HG02588 (cell line): ENCODE measurements around the gene TENM3.

ENCODE experiments used
- ATAC-seq: cut with Tn5 transposase; IDR thresholded peaks from one replicate; pipeline ENCODE4 v1.9.1; 2021; ENCODE audit warnings: mild to moderate bottlenecking, moderate library complexity; ENCODE audit not compliant: unreplicated experiment

Gene TENM3

DNA sequence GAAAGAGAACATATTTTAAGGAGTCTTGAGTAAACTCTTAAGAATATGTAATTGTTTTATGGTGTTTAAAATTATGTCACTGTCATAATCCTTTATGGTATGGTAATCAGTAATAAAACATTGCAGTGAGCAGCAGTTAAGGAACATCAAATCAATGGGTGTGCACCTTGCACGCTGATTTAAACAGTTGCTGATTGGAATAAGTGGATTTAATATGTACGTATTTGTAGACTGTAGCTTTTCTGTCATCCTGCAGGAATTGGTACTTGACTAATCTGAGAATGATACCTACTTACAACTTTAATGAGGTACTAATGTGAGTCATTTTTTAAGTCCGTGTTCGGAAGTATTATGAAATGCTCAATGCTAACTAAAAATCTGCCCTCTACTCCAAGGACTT lies 461.7 kb downstream of the TENM3 start:
- ATAC-seq = no peak

DNA sequence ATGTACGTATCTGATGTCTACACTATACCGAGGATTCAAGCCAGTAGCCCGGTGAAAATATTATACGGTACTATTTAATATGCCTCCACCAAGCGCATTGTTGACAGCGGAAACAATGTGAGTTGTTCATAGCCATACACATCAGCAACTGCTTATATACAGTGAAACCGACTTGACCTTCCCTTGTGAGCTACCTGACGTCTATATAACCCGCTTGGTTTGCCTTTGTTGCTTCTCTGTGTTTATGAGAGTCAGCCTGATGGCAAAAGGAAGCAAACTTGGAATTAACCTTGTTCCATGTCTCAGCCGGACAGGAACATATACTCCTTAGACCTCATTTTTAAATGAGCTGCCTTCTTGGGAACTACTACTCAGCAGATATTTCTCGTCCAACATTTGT lies 462.2 kb downstream of the TENM3 start:
- no peak for ATAC-seq

DNA sequence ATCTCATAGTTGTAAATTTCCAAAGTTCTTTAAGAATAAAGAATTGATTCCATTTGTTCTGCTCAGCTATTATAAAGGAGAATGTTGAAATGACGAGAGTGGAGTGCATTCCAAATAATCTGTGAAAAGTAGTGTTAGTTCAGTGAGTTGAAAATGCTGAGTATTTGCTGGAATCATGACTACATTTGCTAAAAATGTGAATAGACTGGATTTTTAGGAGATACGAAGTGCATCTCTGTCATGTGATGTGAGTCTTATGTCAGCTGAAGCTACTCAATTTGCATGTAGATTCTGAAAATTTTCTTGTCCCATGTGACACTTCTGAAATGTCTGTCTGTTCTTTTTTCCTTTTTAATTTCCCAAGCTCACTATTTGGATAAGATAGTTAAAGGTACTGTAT lies 468.0 kb downstream of the TENM3 start:
- ATAC-seq = no peak

DNA sequence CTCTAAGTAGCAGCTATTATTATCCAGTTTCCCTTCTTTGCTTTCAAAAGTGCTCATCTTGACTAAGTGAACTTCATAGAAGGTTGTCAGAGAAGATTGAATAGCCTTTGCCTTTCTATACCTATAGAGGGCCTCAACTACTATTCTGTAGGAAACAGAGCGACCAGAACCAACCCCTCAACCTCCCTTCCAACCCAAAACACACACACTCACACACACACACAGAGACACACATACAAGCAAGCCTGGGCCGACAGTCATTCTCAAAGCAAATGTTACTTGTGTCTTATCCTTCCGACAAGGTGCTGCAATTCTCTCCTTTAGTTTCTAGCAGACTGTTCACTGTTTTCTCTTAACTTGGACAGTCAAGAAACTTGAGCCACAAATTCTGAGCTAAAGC lies 472.3 kb downstream of the TENM3 start:
- no peak for ATAC-seq

DNA sequence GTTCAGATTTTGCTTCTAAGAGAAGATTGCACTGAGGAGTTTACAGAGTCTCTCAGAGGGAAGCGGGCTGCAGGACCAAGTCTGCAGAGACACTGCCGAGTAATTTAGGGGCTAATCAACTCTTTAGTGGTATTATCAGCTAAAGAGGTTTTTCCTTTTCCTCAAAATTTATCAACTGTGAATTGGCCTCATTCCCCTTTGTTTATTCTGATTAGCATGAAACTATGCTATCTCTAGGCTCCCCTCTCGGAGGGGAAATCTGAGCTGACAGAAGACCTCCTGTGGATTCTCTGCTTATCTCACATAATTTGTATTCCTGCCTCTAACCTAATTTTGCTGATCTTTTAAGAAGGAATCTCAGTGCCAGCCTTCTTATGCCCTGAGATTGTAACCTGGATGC lies 473.0 kb downstream of the TENM3 start:
- no peak for ATAC-seq

DNA sequence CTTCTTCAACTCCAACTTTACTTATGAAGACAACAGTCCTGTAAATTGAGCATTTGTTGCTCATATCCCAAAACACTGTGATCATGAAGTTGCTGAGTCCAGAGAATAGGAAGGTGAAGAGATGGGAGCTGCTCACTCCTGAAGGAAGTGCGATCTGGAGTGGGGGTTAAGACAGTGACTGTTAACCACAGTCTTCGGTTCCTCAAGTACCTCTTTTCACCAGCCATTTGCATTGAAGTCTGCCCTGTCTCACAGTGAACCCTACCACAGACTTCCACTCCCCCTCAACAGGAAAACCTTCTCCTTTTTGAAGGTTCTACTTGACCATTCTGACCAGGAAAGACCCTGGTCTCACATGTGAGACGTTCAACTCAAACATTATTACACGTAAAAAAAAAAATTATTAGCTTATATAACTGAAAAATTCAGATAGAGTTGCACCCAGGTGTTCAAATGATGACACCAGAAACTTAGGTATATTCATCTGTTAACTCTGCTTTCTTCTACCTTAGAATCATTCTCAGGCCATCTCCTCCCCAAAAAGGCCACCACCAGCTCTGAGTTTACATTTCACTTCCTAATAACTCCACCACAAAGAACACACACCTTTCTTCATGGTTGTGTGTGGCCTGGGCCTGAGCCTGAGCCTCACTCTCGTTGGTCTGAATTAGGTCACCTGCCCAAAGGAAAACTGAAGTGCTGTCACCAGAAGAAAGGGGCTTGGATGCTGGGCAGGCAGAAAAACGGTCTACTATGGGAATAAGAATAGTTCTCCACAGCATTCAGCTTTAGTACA lies 474.8 kb downstream of the TENM3 start:
- peak; percentile 62 for ATAC-seq

DNA sequence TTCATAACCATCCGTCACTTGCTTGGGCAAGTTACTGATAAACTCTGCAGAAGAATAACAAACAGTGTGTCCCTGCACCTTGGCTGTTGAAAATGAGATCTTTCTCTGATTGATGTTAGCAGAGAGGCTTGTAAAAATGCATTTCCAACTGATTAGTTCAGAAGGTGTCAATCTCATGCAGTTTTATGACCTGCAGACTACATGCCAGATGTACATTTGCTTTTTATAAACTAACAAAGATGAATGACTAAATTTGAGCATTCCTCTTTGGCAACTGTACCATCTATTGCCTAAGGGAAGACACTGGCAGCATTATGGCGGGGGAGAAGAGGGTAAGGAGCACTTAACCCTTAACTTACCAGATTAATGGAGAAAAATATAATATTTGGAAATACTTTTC lies 481.2 kb downstream of the TENM3 start:
- ATAC-seq = no peak

DNA sequence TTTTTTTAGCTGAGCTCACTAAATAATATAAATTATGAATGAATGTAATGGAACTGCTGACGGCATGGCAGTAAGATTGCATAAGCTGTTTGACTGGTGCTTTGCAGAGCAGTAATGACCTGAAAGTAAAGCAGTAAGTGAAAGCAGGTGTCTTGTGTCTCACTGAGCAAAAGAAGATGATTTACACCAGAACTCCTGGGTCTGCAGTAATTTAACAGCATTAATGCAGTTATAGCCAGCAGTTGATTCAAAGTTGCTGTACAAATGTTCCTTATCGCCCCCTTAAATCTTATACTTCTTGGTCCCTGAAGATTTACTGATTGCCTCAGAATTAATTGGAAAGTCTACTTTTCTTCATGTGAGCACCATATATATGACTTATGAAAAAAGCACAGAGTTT lies 486.3 kb downstream of the TENM3 start:
- no peak for ATAC-seq

DNA sequence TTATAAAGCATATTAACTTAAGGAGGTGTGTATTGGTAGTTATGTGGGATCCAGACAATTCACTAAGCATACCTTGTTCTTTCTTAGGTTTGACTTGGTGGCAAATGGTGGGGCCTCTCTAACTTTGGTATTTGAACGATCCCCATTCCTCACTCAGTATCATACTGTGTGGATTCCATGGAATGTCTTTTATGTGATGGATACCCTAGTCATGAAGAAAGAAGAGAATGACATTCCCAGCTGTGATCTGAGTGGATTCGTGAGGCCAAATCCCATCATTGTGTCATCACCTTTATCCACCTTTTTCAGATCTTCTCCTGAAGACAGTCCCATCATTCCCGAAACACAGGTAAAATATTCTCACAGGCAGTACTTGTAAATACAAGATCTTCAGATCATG lies 487.6 kb downstream of the TENM3 start:
- ATAC-seq = no peak

DNA sequence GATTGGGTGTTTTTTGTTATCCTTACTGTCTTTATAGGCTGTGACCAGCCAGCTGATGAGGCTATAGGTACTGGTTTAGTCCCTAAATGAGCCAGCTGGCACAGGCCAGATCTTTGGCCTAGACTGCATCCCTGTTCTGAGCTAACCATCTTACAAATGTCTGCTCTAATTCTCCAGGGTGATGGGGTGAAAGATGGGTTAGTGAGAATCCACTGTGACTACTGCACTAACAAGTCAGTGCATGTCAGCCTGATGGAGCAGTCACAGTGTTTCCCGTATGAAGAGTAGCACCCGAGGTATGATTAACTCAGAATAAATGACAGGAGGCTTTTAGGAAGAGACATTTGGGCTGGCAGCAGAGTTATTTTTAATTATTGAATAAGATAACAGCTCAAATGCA lies 493.0 kb downstream of the TENM3 start:
- ATAC-seq = no peak

DNA sequence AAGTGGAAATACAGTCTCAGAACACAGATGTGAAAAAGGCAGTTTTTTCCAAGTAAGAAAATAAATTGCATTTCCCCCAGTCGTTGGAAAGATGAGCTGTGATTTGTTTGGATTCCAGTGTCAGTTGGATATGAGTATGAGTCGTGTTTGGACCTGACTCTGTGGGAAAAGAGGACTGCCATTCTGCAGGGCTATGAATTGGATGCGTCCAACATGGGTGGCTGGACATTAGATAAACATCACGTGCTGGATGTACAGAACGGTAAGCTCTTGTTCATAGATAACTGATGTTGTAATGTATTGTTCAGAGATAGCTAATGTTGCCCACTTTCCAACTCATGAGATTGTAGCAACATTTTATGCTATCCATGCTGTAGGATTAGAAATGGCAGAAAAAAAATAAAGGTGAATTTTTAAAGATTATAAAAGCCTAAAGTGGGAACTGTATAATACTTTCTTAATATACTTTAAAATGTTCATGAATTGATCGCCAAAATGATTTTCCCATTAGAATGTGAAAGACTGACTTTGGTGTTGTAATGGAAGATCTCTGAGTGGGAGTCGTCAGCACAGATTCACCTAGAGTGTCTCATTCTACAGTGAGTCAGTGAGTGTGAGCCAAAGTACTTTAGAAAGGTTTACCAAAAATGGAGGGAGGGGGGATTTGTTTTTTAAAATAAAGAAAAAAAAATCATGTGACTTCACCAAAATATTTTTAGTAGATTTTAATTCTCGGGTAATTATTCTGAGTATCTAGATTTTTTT lies 495.3 kb downstream of the TENM3 start:
- no peak for ATAC-seq

DNA sequence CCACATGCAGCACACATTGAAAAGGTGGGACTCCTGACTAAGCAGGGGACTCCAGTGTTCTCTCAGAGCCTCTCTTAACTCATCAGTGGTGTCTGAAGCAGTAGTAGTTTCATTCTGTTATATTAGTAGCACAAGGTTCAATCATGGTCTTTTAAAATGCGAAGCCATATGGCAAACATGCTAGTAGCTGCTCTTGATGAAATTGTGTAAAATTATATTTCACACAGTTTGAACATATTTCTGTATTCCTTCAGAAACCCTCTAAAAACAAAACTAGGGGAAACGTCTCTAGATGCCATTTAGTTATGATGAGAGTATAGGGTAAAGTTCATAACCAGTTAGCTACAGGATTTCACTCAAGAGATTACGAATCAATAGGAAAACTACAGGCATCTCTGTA lies 497.1 kb downstream of the TENM3 start:
- ATAC-seq = no peak

DNA sequence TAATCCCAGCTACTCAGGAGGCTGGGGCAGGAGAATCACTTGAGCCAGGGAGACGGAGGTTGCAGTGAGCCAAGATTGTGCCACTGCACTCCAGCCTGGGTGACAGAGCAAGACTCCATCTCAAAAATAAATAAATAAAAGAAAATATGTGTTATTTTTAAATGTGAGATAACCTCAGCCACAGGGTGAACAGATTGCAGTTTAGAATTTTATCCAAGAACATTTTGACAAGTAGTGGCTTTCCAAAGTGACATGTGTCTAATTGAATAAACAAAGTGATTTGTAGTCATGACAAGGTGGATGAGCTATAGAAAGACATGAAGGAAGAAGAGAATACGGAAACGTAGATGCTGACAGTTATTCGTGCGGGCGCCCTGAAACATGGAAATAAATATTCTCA lies 497.9 kb downstream of the TENM3 start:
- no peak for ATAC-seq

DNA sequence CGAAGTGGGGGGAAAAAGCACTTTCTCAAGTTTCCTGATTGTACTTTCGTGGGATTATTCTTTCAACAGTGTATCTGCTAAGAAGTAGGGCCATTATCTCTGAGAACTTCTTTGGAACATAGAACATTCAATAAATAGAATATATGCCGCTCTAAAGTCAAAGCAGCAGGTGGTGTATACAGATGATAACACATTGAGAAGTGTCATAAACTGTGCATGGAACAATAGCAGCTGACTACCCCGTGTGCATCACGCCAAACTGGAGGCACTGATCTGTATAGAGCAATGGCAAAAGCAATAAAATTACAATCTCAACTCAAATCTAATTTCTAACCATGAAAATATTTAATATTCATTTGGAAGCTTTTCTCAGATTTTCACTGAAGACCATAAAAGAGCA lies 498.7 kb downstream of the TENM3 start:
- no peak for ATAC-seq

DNA sequence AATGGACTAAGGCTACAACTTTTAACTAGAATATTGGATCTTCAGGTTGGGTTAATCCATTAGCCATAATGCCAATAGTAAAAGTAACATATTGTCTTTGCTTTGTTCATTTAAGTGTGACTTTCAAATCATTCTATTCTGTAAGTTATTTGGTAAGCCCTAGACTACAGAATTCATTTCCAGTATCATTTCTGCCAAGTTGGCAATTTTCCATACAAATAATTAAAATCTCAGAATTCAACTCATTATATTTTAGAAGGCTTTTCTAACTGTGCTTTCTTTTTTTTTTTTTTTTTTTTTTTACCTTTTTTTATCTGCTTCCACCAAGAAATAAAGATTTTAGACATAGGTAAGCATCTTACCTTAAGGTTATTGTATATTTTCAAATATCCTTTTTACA lies 500.6 kb downstream of the TENM3 start:
- no peak for ATAC-seq

DNA sequence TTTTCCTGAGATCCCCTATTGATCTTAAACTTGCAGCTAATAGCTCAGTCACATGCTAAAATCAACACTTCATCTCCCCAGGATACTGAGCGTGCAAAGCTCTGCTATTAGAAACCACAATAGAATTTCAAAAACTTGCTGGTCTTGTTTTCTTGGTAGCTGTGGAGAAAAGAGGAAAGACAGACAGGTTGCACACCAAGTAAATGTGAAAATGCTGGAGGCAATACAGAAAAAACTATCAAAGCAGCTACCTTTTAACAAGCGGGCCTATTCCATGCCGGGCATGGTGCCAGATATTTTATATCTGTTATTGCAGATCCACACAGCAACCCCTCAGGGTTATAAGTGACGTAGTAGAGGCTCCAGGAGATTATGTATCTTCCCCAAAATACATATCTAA lies 502.0 kb downstream of the TENM3 start:
- ATAC-seq = no peak

DNA sequence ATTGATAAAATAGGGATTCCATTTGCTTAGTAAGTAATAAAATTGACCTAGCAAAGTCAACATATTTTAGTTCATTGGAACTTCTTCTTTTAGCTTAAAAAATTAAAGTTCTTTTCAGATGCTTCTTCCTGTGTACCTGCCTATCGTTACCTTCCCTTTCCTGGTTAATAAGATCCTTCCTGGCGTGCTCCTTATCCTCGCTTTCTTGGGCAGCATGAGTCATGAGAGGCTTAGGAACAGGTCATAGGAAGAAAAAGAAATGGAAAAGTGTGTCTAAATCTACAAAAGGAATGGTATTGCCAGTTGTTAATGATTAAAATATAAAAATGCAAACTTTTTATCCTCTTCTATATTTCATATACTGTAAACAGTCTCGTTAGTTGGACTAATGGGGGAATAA lies 503.7 kb downstream of the TENM3 start:
- no peak for ATAC-seq

DNA sequence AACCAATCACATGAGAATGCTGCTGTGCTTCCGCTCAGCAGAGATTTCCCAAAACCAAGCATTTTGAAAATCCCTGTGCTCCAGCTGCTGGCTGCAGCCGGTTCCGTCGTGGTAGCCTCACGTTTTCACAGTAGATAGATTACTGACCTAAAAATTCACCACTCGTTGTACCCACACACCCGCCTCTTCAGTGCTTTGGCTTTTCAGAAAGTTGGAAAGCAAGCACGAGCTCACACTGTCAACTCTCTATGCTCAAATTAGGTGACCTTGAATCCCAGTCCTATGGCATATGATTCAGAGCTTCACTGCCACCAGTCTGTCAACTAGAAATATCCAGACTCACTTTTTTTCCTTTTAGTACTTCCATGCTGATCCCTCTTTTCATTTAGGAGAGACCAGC lies 505.1 kb downstream of the TENM3 start:
- ATAC-seq = no peak

DNA sequence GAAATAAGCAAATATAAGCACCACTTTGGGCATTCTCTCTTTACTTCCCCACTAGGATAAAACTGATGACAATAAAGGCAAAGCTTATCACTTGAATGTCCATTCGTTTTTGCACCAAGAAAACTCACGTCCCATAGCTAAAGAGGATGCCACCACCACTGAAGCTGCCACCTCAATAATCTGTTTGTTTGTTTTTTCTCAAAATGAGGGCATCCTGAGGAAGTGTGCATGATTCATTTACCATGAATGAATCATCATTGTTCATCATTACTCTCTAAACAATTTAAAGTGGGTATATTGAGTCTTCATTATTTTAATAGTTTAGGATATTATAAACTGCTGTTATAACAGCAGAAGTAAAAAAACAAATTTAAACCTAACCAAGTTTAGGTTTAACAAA lies 505.7 kb downstream of the TENM3 start:
- no peak for ATAC-seq

DNA sequence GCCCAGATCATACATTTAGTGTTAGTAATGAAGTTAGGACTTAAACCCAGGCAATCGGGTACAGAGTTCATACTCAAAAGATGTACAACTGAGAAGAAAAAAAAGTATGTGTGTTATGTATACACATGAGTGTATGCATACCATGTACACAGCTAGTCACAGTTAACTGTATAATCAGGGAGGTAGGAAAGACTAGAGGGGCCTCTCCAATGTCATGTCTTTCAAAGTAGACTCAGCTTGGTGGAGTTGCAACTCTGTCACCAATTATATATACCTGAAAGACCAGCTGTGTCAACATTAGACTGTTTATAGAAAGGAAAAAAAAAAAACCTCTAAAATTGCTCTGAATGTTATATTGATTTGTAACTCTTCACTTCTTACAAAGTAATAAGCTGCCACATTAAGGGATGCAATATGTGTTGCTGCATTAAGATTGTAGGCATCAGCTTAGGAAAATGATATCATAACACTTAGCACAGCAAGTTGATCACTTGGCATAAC lies 506.5 kb downstream of the TENM3 start:
- ATAC-seq = no peak

DNA sequence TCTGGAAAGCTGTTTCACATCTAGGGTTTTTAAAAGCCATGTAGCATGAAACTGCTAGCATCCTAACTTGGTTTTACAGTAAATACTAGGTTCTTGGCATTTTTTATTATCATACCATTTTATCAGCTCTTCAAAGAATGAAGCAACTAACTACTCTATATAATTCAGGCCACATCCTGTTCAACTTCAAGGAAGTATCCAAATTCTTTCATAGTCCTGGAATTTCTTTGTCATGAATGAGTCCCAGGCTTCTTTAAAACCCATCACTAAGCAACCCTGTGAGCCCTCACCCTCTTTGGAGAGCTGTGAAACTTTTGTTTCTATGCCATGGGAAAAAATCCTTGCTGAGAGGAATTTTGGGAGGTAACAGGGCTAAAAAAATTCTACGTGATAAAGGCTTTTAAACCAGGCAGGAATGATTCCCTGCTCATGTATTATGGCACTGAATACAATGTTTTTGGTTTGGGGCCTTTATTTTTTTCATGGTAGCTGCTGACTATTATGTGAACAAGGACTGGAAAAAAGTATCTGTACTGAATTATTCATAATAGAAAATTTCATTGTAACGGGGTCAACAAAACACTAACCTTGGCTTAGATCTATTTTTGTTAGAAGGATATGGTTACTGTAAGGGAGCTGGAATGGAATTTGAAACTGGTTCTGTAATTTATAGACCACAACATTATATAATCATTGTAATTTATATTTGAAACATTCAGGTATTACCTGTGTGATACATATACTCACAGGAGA lies 509.1 kb downstream of the TENM3 start:
- no peak for ATAC-seq

DNA sequence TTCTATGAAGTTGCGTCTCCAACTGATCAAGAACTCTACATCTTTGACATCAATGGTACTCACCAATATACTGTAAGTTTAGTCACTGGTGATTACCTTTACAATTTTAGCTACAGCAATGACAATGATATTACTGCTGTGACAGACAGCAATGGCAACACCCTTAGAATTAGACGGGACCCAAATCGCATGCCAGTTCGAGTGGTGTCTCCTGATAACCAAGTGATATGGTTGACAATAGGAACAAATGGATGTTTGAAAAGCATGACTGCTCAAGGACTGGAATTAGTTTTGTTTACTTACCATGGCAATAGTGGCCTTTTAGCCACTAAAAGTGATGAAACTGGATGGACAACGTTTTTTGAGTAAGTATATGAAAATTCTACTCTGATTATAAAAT lies 511.7 kb downstream of the TENM3 start:
- no peak for ATAC-seq
